Endodermal cell (in vitro differentiated cells): Measurements from ENCODE around the gene INPP4B. TPM values are rescaled to one million over a fixed set of nuclear protein-coding genes. Genes with fewer than 3 reads are reported as not detected.

Experiments
- DNase-seq: peaks from one replicate; pipeline ENCODE4 v3.0.0-alpha.2; 2017
- H3K27ac ChIP-seq: 2 replicates; pipeline ENCODE4 v1.5.1; 2013; ENCODE audit warnings: mild to moderate bottlenecking, low read depth, low read length, moderate library complexity
- H3K27me3 ChIP-seq: 2 replicates; pipeline ENCODE4 v1.6.1; 2013; ENCODE audit warnings: mild to moderate bottlenecking, low read length, moderate library complexity; ENCODE audit not compliant: insufficient read depth, control insufficient read depth, poor library complexity, severe bottlenecking
- H3K36me3 ChIP-seq: 2 replicates; pipeline ENCODE4 v1.7.0; 2013; ENCODE audit warnings: mild to moderate bottlenecking, low read length, moderate library complexity; ENCODE audit not compliant: control insufficient read depth, insufficient read depth
- H3K4me1 ChIP-seq: one replicate; pipeline ENCODE4 v1.7.0; 2013; ENCODE audit warnings: low read length; ENCODE audit not compliant: control insufficient read depth, insufficient read depth
- H3K4me3 ChIP-seq: 2 replicates; pipeline ENCODE4 v1.5.1; 2013; ENCODE audit warnings: mild to moderate bottlenecking, low read length, moderate library complexity
- H3K9ac ChIP-seq: 2 replicates; pipeline ENCODE4 v1.6.1; 2013; ENCODE audit warnings: mild to moderate bottlenecking, low read length, moderate library complexity; ENCODE audit not compliant: poor library complexity, severe bottlenecking; ENCODE audit errors: extremely low read depth
- H3K9me3 ChIP-seq: 2 replicates; pipeline ENCODE4 v1.6.1; 2013; ENCODE audit warnings: mild to moderate bottlenecking, low read length, moderate library complexity; ENCODE audit not compliant: control insufficient read depth
- H3K27ac Mint-ChIP-seq: 2 replicates; pipeline ENCODE4 v1.8.0; 2020; ENCODE audit warnings: mixed read lengths
- H3K27me3 Mint-ChIP-seq: 2 replicates; pipeline ENCODE4 v1.8.0; 2021; ENCODE audit warnings: mild to moderate bottlenecking, mixed read lengths; ENCODE audit not compliant: insufficient read depth
- H3K36me3 Mint-ChIP-seq: 2 replicates; pipeline ENCODE4 v1.8.0; 2020; ENCODE audit warnings: low read depth, mixed read lengths
- H3K4me1 Mint-ChIP-seq: 2 replicates; pipeline ENCODE4 v1.8.0; 2020; ENCODE audit warnings: mixed read lengths
- H3K4me3 Mint-ChIP-seq: 2 replicates; pipeline ENCODE4 v1.8.0; 2020; ENCODE audit warnings: mild to moderate bottlenecking, moderate library complexity, mixed read lengths
- H3K9me3 Mint-ChIP-seq: 2 replicates; pipeline ENCODE4 v1.8.0; 2020; ENCODE audit warnings: mild to moderate bottlenecking, mixed read lengths
- WGBS, 2 experiments: methylation state at CpG; one replicate each; pipeline versions ENCODE4 v1.1.5 to v1.1.7; 2013; ENCODE audit warnings: missing lambda C conversion rate in 2 of 2, mixed read lengths in 1 of 2; ENCODE audit not compliant: insufficient coverage in 1 of 2, insufficient read length in 1 of 2; 5-methylcytosine and 5-hydroxymethylcytosine counted together
- total RNA-seq, 2 donors: library from RNA; stranded (reverse); fragmentation: NEBNext Ultra II Directional in 1 of 2; extraction: Animal tissue kit (Norgen Biotek cat#: 25700) in 1 of 2; gene quantifications; 2 replicates in 1 of 2; 3 replicates in 1 of 2; pipeline ENCODE4 v1.2.1, GENCODE V29; 2021
- TF ChIP-seq, protein P1 (sequence below): fragments of 200-600 bp; sonication (generic); conservative IDR thresholded peaks from 2 replicates; pipeline ENCODE4 v1.5.0; 2021; ENCODE audit warnings: antibody characterized with exemption, mild to moderate bottlenecking

Gene INPP4B
- total RNA-seq, 2 donors from 2014 or later: 0.64 to 0.66 TPM

DNA sequence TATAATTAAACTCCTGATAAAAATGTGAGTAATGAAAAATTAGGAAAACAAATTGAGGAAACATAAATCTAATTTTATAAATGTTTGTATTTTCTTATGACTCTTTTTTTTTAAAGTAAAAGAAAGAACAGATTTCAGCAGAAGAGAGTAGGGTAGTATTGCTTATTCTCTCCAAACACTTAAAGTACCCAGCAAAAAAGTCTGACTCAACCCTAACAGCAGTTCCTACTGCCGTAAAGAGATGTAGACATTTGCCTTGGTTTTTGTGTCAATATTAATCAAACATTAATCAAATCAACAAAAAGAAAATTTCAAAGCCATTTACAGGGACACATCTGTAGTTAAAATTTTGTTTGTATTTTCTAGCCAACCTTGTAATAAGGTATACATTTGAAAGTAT, 701.3 kb downstream of the INPP4B start:
- Mint-ChIP-seq H3K36me3 (no peaks in the 10 kb centered on the region), H3K4me1 (no peaks in the 10 kb centered on the region), H3K27me3 (no peaks in the 10 kb centered on the region), H3K9me3 (no peaks in the 10 kb centered on the region), H3K4me3 (no peak overlapping the region), H3K27ac (no peak overlapping the region)
- no peak for DNase-seq
- Histone ChIP-seq H3K36me3 (no peaks in the 10 kb centered on the region), H3K4me3 (no peak overlapping the region), H3K27ac (no peak overlapping the region), H3K27me3 (no peaks in the 10 kb centered on the region), H3K4me1 (peaks cover under 1% of the 10 kb centered on the region), H3K9me3 (no peaks in the 10 kb centered on the region), H3K9ac (no peak overlapping the region)
- TF ChIP-seq, protein P1, sequence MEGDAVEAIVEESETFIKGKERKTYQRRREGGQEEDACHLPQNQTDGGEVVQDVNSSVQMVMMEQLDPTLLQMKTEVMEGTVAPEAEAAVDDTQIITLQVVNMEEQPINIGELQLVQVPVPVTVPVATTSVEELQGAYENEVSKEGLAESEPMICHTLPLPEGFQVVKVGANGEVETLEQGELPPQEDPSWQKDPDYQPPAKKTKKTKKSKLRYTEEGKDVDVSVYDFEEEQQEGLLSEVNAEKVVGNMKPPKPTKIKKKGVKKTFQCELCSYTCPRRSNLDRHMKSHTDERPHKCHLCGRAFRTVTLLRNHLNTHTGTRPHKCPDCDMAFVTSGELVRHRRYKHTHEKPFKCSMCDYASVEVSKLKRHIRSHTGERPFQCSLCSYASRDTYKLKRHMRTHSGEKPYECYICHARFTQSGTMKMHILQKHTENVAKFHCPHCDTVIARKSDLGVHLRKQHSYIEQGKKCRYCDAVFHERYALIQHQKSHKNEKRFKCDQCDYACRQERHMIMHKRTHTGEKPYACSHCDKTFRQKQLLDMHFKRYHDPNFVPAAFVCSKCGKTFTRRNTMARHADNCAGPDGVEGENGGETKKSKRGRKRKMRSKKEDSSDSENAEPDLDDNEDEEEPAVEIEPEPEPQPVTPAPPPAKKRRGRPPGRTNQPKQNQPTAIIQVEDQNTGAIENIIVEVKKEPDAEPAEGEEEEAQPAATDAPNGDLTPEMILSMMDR: no peak
- 100% methylated on average over 1 of the region's 1 CpG; no CpG with 5 or more reads in 1 of the 2 experiments for WGBS, 2 experiments

DNA sequence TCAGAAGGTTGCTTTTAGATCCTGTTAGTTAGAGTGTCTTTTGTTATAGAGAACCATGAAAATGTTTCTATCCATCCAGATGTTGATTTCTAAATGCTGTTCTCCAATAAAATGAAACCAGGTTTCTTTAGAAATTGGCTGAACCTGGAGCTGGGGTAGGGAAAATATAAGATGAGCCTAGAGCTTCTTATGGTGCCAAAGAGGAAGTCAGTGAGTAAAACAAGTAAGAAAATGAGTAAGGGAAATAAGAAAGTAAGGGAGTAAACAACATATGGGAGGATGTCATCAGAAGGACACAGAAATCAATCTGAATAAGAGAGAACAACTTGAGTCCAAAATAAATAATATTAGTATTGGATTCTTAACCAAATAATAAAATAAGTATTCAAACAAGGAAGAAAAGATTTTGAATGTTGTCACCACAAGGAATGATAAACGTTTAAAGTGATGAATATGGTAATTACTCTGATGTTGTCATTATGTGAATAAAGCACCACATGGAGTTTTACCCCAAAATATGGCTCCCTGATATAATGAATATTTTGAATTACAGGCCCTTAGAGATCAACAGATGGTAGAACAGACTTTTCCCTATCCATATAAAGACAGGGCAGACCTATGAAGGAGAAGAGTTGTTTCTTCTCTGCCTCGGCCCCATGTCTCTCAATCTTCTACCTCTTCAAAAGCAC, 703.6 kb downstream of the INPP4B start:
- Mint-ChIP-seq H3K27ac (no peak overlapping the region), H3K27me3 (no peaks in the 10 kb centered on the region), H3K9me3 (no peaks in the 10 kb centered on the region), H3K36me3 (no peaks in the 10 kb centered on the region), H3K4me1 (no peaks in the 10 kb centered on the region), H3K4me3 (no peak overlapping the region)
- H3K27me3 ChIP-seq: no peaks in the 10 kb centered on the region
- no peak overlapping the region for H3K27ac ChIP-seq
- H3K36me3 ChIP-seq: no peaks in the 10 kb centered on the region
- TF ChIP-seq, protein P1: no peak
- 40 to 68% methylated on average over 1 to 2 of the region's 2 CpGs for WGBS, 2 experiments
- peaks cover 3% of the 10 kb centered on the region for H3K4me1 ChIP-seq
- no peak overlapping the region for H3K9ac ChIP-seq
- no peaks in the 10 kb centered on the region for H3K9me3 ChIP-seq
- no peak overlapping the region for H3K4me3 ChIP-seq
- no peak for DNase-seq

DNA sequence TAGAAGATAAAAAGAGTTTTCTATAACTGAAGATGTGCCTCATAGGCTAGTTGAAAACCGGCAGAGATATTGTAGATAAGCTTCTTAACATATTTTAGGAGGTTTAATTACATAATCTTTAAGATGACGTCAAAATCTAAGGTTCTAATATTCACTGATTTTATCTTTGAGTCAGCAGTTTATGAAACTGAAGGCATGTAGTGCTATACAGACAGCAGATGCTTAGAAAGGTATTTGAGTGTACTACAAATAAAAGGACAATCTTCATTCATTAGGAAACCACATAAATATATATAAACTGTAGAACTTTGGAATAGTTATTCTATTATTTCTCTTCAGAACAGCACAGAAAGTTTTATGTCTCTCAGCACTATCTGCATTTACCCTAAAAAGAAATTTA, 704.9 kb downstream of the INPP4B start:
- Mint-ChIP-seq H3K27me3 (peaks cover 2% of the 10 kb centered on the region), H3K36me3 (no peaks in the 10 kb centered on the region), H3K4me1 (no peaks in the 10 kb centered on the region), H3K27ac (no peak overlapping the region), H3K9me3 (no peaks in the 10 kb centered on the region), H3K4me3 (no peak overlapping the region)
- no peaks in the 10 kb centered on the region for H3K27me3 ChIP-seq
- H3K9me3 ChIP-seq: no peaks in the 10 kb centered on the region
- H3K36me3 ChIP-seq: no peaks in the 10 kb centered on the region
- no peak overlapping the region for H3K4me3 ChIP-seq
- H3K27ac ChIP-seq: no peak overlapping the region
- no peak for DNase-seq
- no peak overlapping the region for H3K9ac ChIP-seq
- TF ChIP-seq, protein P1: no peak
- H3K4me1 ChIP-seq: peaks cover 3% of the 10 kb centered on the region
- WGBS, 2 experiments: 92 to 100% methylated on average over 1 to 2 of the region's 2 CpGs
